ENCODE measurements around the gene TERT. TPM values are rescaled to one million over a fixed set of nuclear protein-coding genes. Genes with fewer than 3 reads are reported as not detected.

TERT gene
- total RNA-seq, 3 donors from 2014 or later (not counting 1 experiment from before 2014, with no cell fraction given): not detected

- H3K4me3 ChIP-seq (ENCODE audit: low read length): no peak overlapping the region
- DNase-seq (no peak), ATAC-seq (no peak)
- 77% methylated on average over 21 of the region's 21 CpGs for WGBS (ENCODE audit: insufficient coverage)
- Mint-ChIP-seq H3K27me3 (ENCODE audit: low read depth in 2 of 2) (peaks cover 0 to 6% of the 10 kb centered on the region in 2 donors), H3K4me1 (no peaks in the 10 kb centered on the region), H3K4me3 (no peak overlapping the region), H3K36me3 (no peaks in the 10 kb centered on the region), H3K9me3 (no peaks in the 10 kb centered on the region), H3K27ac (no peak overlapping the region)
- H3K9me3 ChIP-seq (ENCODE audit: control insufficient read depth, insufficient read depth, low read length): no peaks in the 10 kb centered on the region
- no peaks in the 10 kb centered on the region for H3K36me3 ChIP-seq (ENCODE audit: control insufficient read depth, insufficient read depth, low read length)
- no peak for TF ChIP-seq CTCF (IDR thresholded peaks at IDR 0.05)
- H3K27ac ChIP-seq (ENCODE audit: low read length): no peak overlapping the region
- H3K27me3 ChIP-seq (ENCODE audit: control insufficient read depth, insufficient read depth, low read length): peaks cover 2% of the 10 kb centered on the region
- intact Hi-C loops (cut with micrococcal nuclease): no loop called here
- no peaks in the 10 kb centered on the region for H3K4me1 ChIP-seq (ENCODE audit: control insufficient read depth, insufficient read depth, low read length)
Measured at GRCh38 chr5:1244255-1244654, 50.6 kb downstream of the TERT start.

- no peak overlapping the region for H3K27ac Mint-ChIP-seq
- intact Hi-C loops (cut with micrococcal nuclease): no loop called here
- no peaks in the 10 kb centered on the region for H3K9me3 Mint-ChIP-seq
- ATAC-seq (no peak), DNase-seq (no peak)
- no peak overlapping the region for H3K27ac ChIP-seq (ENCODE audit: low read length)
- peaks cover 0 to 3% of the 10 kb centered on the region in 2 donors for H3K27me3 Mint-ChIP-seq (ENCODE audit: low read depth in 2 of 2)
- no peak for TF ChIP-seq CTCF (IDR thresholded peaks at IDR 0.05)
- 63% methylated on average over 33 of the region's 33 CpGs for WGBS (ENCODE audit: insufficient coverage)
- no peaks in the 10 kb centered on the region for H3K36me3 ChIP-seq (ENCODE audit: control insufficient read depth, insufficient read depth, low read length)
- H3K4me1 Mint-ChIP-seq: no peaks in the 10 kb centered on the region
- no peaks in the 10 kb centered on the region for H3K4me1 ChIP-seq (ENCODE audit: control insufficient read depth, insufficient read depth, low read length)
- no peak overlapping the region for H3K4me3 ChIP-seq (ENCODE audit: low read length)
- no peaks in the 10 kb centered on the region for H3K9me3 ChIP-seq (ENCODE audit: control insufficient read depth, insufficient read depth, low read length)
- no peak overlapping the region for H3K4me3 Mint-ChIP-seq
- peaks cover 2% of the 10 kb centered on the region for H3K27me3 ChIP-seq (ENCODE audit: control insufficient read depth, insufficient read depth, low read length)
- no peaks in the 10 kb centered on the region for H3K36me3 Mint-ChIP-seq
Measured at GRCh38 chr5:1243487-1244130, 51.3 kb downstream of the TERT start.

- H3K4me1 Mint-ChIP-seq: no peaks in the 10 kb centered on the region
- 84% methylated on average over 14 of the region's 14 CpGs for WGBS (ENCODE audit: insufficient coverage)
- Histone ChIP-seq H3K4me3 (ENCODE audit: low read length) (no peak overlapping the region), H3K36me3 (ENCODE audit: control insufficient read depth, insufficient read depth, low read length) (no peaks in the 10 kb centered on the region), H3K27me3 (ENCODE audit: control insufficient read depth, insufficient read depth, low read length) (peaks cover 2% of the 10 kb centered on the region), H3K9me3 (ENCODE audit: control insufficient read depth, insufficient read depth, low read length) (no peaks in the 10 kb centered on the region), H3K27ac (ENCODE audit: low read length) (no peak overlapping the region), H3K4me1 (ENCODE audit: control insufficient read depth, insufficient read depth, low read length) (no peaks in the 10 kb centered on the region)
- TF ChIP-seq CTCF (IDR thresholded peaks at IDR 0.05): no peak
- H3K9me3 Mint-ChIP-seq: no peaks in the 10 kb centered on the region
- ATAC-seq (no peak), DNase-seq (no peak)
- no peak overlapping the region for H3K27ac Mint-ChIP-seq
- intact Hi-C loops (cut with micrococcal nuclease): no loop called here
- H3K27me3 Mint-ChIP-seq (ENCODE audit: low read depth in 2 of 2): peaks cover 0 to 3% of the 10 kb centered on the region in 2 donors
- H3K4me3 Mint-ChIP-seq: no peak overlapping the region
- no peaks in the 10 kb centered on the region for H3K36me3 Mint-ChIP-seq
Measured at GRCh38 chr5:1242733-1243486, 52.0 kb downstream of the TERT start.
